GM19395 (cell line): Measurements from ENCODE around the gene AEBP1.

Source experiments
- ATAC-seq: cut with Tn5 transposase; IDR thresholded peaks from one replicate; pipeline ENCODE4 v1.9.1; 2021; ENCODE audit warnings: mild to moderate bottlenecking, moderate library complexity; ENCODE audit not compliant: unreplicated experiment

The AEBP1 gene

DNA sequence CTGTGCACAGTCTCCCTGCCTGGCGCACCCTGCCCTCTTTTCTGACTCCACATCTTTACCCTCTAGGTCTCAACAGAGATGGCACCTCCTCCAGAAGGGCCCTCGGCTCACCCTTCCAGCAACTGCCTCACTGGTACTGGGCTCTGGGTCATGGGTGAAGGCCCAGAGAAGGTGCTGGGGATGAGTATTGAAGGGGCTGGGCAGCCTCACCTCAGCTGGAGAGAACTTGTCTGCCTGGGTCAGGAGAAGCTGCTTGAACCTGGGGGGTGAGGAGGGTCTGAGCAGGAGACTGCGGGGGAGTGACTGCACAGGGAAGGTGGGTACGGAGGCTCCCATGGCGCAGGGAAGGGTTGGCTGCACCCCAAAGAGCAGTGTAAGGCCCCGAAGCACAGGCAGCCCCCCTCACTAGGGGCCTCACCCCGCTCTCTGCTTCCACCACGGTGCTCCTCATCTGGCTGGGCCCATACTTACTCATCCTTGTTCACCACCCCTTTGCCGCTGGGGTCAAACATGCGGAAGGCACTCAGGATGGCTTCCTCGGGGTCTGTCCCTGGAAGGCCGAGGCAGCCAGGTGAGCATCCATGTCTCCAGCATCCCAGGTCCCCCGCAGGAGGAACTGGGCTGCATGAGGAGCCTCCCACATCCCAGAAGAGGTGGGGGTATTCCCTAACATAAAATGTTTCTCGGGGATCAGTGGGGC lies 35.3 kb downstream of the AEBP1 start:
- ATAC-seq = no peak

DNA sequence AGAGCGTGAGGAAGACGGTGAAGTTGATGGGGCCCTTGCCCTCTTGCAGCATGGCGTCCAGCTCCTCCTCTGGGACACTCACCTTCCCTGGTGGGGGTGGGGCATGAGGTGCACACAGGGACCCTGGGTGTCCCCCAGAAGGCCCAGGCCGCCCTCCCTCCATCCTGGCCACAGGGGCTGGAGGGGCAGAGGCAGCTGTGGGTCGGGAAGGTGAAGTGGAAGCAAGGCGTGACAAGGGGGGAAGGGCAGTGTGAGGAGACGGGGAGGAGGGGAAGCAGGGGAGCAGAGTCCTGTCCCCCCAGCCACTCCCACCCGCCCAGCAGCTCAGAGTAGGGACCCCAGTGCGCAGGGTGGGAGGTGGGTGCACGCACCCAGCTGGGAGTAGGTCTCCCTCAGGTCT lies 36.2 kb downstream of the AEBP1 start:
- ATAC-seq = no peak

DNA sequence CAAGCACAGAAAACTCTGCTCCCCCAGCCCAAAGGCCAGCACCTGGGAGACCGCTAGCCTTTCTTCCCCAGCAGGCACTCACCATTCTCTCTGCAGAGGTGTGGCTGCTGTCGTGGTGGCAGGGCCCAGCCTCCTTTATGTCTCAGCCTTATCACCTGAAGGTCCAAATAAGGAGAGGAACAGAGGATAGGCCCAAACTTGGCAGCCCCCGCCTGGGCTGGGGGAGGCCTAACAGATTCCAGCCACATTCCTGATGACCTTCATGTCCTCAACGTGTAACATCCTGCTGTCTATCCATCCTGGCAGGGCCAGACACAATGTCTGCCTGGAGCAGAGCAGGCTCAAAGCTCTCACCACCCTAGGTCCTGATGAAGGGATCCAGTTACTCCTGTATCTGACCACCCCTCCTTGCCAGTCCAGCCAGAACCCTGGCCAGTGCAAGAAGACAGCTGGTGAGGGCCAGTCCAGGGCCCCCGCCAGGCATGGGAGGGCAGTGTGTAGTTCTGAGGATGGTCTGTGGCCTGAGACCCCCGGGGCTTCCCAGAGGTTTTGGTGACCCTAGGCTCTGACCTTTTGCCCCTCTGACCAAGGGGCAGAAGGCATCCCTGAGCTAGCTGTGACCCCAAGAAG lies 37.2 kb downstream of the AEBP1 start, which contains the start of gene MYL7:
Gene MYL7, minus strand, starts transcription at position 112 of the 630 bp plus-strand sequence. Its CDS starts 27 bp downstream, at position 85.
- no peak for ATAC-seq

DNA sequence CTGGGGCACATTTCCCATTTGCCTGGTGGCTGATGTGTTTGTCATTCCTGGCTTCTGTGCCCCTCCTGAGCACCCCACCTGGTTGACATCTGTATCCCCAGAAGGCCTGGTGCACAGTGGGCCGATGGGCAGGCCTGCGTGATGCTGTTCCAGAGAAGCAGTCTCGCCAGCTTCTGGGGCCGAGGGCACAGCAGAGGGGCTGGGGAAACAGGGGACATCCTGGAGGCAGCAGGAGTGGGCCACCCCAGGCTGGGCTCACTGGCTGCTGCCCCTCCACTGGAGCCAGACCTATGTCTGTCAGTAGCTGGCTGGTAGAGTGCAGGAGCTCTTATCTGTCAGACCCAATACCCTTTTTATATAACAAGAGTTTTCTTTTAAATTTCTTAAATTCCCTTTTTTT lies 37.9 kb downstream of the AEBP1 start:
- ATAC-seq = no peak

DNA sequence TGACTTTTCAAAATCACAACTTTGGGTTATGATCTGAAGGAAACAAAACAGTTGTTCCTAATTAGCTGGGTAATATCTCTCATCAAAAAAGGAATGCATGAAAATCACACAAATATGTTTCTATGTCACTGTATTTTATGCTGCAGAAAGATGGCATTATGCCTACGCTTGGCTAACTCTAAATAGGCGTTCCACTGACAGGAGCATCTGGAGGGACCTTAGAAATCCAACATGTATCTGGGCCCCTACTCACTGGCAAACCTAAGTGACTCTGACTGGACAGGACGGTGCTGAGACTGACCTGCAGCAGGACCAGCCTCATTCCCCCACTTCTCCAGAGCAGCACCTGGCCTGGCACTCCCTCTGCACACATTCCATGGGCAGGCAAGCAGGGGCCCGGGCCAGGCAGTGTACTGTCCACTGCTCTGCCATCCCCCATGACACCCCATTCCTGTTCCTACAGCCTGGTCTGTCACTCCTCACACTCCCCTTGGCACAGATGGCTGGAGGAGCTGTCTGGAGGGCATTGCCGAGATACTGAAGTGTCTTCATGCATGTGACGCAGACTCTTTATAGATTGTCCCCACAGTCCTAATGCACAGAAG lies 39.6 kb downstream of the AEBP1 start:
- ATAC-seq = no peak

DNA sequence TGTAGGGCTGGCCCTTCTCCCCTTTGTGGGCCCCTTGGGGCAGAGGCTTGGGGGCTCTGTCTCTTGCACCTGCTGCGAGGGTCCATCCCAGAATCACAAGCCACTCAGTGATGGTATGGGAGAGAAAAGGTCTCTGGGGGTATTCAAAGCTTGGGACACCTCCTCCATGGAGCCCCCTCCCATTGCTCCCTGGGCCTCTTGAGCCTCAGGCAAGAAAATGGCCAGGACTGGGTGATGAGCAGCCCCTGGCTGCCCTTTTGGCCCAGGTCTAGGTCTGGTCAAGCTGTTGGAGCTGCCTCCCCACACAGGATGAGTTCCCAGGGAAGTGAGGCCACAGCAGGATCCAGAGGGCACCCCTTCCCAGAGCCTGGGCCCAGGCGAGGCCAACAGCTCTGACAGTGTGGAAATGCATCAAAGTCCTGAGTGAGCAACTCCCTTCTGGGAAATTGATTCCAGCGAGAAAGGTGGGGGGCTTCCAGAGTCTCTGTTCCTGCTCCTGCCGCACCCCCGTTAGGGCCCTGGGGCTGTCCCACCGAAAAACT lies 40.4 kb downstream of the AEBP1 start:
- no peak for ATAC-seq

DNA sequence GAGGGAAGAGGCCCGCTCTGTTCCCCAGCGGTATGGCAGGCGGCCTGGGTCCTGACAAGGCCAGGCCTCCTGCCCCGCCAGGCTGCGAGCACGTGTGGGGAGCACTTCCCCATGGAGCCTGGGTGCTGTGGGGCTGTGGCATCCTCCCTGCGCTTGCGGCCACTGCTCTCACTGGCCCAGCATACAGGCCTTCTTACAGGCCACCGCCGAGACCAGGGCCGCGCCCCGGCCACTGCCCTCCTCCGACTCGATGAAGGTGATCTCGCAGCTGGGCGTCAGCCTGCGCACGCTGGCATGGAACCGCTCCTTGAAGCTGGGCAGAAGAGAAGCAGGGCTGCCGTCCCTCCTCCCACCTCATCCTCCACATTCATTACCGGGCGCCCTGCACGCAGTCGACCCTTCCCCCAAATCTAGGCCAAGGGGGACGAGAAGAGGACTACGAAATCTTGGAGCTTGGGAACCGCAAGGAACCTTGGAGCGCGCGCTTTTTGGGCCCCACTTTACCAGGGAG lies 40.9 kb downstream of the AEBP1 start:
- ATAC-seq = no peak

DNA sequence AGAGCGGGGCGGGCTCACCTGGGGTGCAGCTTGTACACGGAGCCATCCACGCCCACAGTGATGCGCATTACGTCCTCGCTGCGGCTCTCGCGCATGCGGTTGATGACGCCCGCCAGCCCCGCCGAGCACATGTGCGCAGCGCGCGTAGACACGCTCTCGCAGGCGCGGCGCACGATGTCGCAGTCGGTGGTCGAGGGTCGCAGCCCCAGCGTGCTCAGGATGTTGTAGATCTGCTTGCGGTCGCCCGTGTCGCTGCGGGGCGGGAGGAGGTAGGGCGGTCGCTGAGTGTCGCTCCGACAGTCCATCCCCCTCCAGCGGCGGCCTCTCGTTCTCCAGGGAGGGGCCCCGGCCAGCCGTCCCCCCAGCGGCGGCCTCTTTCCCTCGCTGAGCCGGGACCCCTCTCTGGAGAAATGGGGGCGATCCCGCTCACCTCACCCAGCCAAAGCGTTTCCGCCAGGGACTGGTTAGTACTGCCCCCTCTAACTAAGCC lies 41.4 kb downstream of the AEBP1 start:
- ATAC-seq = no peak

DNA sequence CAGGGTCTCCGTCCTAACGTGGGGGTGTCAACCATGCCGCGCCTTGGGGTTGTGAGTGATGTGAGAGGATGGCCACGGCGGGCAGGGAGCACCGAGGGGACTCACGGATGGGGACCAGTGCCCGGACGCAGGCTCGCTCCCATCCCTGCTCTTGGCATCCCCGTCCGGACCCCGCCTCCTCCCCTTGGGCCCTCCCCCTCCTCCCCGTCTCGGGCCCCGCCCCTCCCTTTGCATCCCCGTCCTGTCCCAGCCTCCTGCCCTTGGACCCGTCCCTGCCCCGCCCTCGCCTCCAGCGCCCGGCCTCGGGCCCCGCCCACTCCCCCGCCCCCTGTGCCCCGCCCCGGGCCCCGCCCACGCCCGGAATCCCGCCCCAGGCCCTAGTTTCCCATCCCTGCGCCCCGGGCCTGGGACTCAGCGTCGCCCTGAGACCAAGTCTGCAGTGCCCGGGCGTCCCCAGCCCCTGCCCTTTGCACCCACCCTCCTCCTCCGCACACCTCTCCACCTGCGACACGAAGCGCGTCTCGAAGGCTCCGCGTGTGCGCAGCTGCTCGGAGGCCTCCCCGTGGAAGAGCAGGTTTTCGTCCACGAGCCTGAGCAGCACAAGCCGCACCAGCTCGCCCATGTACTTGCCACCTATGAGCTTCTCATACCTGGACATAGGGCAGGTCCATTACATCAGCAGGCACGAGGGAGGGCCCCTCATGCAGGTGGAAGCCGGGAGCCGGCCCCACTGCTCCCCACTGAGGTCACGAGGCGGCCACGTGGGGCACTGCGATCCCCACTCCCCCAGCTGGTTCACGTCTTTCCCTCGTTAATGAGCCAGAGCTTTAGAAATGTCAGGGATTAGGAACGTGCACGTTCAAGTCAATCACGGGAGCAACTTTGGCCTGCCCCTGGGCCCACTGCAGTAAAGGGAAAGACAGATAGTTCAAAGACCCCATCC lies 42.1 kb downstream of the AEBP1 start:
- ATAC-seq = no peak

DNA sequence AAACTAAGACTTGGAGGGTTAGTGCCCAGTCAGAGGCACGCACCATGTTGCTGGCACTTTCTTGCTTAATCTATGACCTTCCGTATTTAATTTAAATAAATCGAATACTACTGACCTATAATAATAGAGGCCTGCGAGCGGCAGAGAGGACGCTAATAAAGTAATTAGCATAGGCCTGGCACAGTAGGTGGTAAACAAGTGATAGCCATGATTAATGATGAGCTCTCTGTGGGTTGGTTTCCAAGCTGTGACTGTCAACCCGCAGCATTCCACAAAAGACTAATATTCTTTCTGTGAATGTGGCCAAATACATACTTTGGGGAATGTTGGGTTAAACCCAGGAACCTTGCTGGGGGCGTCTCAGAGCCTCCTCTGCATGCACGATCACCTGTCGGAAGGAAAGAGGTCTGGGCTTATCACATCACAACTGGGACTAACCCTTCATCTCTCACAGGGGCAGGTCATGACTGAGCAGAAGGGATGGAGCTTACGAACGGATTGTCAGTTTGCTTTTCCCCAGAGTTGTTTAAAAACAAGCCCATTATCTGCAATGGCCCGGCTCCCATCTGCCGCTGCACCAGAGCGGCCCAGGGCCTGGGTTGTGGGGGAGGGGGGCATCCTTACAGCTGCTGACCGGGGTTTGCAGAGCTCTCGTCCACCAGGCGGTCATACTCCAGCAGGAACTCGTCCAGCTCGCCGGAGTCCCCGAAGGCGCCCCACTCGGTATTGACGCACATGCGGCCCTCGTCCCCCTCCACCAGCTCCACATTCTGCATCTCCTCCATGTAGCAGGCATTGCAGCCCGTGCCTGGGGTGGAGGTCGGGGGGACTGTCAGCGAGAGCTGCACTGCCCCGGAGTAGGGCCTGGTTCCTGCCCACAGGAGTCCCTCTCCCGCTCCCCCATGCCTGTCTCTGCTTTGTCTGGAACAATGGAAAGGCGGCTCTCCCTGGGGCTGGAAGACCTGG lies 43.2 kb downstream of the AEBP1 start:
- no peak for ATAC-seq

DNA sequence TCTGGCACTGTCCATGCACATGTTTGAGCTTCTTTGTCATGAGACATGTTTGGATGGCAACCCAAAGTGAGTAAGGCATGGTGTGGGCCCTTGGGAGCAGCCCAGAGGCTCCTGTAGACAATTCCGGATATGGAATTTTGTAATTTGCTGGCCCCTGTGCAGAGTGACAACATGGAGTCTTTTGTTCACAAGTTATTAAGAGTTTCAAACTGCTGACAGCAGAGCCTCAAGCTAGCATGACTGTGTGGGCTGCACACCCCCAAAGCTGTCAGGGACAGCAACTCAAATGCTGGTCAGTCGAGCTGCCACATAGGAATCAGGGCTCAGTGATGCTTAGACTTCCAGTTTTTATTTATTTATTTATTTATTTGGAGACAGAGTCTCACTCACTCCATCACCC lies 44.0 kb downstream of the AEBP1 start:
- ATAC-seq = no peak

DNA sequence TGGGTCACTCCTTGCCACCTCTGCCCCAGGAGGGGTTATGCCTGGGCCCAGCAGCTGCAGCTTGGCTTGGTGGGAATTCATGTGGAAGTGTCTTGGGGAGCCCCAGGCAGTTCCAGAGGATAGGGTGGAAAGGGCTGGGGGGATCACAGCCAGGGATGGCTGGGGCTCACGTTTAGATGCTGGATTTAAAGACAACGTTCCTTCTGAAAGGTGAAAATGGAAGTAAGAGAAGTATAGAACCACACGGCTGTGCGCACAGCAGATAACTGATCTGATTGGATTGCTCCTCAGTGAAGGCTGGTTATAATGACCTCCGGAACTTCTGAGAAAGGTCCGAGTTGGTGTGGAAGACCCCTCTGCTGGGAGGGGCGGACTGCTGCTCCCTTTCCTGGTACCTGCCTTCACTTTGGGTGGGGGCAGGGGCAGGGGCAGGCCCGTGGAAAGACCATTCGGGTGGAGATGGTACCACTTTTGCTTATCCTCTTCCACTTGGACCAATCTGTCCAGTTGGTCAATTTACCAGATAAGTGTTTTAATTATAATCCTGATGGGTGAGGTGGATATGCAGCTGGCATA lies 44.9 kb downstream of the AEBP1 start:
- no peak for ATAC-seq

DNA sequence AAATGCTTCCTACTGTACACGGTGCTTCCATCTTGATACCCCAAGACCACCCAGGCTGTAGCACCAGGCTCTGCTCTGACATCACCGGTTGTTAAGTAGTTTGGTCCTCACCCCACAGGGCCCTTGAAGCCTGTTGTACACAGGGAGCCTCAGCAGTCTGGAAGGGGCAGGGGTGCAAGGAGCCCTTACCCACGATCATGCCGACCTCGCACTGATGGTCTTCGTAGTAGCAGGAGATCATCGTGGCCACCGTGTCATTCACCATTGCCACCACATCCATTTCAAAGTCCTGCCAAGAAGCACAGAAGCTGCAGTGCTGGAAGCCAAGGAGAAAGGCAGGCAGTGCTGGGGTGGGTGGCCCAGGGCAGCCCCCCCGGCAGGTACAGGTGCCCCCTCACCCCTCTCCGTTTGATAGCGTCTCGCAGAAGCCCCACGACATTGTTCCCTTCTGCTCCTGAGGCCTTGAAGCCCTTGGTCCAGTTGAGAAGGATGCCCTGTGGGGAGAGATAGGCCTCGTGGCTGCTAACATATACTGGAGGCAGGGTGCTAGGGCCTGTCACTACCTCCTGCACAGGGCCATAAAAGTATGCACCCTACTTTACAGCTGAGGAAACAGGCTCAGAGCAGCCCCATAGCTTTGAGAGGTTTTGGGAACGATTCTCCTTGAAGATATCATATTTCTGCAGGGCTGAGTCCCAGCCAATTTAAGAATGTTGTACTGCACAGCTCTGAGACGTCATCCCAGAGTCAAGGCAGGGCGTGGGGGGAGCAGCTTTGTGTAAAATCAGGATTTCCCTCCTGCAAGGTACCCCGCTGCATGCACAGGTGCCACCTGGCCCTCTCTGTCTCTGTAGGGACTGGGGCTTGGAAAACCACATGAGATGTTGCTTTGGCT lies 45.7 kb downstream of the AEBP1 start:
- ATAC-seq = no peak

DNA sequence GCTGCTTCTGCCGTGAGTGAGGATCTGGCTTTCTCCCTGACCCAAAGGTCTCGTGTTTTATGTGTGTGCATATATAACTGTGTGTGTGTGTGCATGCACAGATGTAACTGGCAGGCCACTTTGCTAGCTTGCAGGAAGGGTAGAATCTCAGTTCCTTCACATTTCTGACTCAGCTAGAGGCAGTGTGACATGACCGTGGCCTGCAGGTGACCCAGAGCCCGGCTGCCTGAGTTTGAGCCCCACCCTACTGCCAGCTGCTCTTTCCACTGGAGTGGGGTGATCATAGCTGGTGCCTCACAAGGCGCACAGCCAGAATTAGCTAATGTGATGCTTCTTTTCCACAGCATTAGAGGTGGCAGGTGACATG lies 46.3 kb downstream of the AEBP1 start:
- ATAC-seq = peak; percentile 69

DNA sequence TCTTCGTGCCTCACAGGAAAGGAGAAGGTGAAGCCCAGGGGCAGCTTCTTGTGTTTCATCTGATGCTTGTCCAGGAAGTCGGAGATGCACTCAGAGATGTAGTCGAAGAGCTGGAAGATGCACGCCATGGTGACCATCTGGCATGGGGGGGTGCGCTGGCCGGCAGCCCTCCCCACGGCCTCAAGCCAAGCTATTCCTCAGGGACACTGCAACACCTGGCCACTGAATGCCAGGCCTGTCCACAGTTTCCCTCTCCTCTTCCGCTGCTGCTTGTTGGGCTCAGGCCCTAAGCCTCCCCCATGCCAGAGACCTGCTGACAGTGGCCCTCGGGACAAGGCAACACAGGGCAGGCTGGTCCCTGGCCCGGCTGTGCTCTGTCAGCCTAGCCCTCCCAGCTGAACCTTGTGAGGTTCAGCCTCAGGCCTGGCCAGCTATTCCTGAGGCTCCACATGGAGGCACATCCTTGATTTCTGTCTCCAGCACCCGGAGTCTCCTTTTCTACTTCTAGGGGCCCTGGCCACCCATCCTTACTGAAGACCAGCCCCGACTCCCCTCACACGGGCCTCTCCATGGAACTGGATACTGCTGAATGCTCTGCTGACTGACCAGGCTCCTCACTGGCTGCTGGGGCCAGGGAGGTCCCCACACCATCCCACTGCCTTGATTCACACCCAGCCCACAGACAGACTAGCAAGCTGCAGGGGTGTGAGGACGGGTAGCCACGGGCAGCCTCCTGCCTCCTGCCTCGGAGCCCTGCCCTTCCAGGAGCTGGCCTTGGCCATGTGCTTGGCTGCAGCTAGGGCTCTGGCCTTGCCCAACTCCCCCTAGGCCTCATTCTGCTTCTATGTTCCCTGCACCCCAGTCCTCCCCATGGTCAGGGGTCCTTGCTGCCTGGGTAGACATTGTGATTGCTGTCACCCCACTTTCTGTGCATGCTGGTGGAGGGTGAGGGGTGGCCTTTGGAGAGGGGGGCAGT lies 47.1 kb downstream of the AEBP1 start:
- ATAC-seq = no peak

DNA sequence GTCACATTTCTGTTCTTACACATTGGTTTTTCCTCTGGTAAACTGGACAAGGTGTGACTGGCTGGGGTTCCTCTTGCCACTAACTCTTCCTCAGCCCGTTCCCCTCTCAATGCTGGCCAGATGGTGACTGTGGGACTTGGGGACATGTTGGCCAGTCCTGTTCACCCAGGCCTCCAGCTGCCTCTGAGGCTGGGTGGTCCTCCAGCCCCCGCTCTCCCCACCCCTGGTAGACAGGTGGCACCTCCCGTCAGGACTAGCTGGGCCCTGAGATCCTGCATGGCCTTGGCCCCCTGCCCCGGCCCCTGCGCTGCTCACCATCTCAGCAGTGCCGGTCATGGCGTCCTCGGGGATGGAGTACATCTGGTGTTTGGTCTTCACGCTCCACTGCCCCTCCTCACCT lies 47.8 kb downstream of the AEBP1 start:
- ATAC-seq = no peak
